ENCODE measurements around the gene CACNA1C. TPM values are rescaled to one million over a fixed set of nuclear protein-coding genes. Genes with fewer than 3 reads are reported as not detected.

The CACNA1C gene
- total RNA-seq, 4 donors from 2014 or later = 44.1 to 104 (median 49.4) TPM

DNA sequence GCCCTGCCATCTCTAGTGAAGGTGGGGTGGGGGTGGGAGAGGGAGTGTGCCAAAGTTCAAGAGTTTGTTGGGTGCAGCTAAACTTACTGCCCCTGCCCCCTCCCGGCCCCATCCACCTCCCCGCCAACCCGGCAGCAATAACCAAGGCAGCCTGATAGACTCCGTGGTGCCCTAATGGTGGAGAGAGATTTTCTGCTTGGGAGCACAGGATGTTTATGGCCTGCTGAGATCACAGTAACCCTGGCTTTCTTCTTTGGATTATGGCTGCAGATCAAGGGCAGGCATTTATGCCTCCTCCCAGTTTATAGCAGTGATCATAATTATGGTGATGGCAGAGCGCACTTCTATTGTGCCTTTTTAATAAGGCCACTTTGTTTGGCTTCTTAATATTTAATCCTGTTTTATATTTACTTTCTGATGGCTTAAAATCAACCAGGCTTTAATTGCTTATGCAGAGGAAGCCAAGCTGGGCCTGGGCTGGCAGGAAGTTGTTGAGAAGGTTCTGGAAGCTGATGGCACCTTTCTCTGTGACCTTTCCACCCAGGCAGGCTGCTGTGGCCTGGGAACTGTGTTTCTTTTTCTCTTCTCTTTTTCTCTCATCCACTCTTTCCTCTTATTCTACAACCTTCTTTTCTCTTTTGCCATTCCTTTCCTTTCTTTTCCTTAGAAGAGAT lies 485.2 kb downstream of the CACNA1C start:
- no peak for DNase-seq (ENCODE audit: extremely low spot score)

DNA sequence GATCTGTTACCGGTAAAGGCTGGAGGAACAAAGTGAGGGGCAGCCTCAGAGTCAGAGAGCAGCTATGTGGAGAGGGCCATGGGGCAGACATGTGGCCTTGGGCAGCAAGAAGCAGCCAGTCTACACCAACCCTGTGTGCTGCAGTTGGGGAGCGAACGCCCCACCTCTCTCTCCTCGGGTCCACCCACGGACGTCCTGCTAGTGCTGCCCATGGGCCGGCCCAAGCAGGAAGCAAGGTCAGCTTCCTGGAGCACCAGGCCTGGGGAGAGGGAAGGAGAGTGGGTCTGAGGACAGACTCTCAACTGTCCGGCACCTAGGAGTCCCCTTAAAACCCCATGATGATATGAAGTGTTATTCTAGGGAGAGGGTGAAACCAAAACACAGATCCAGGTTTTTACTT lies 487.2 kb downstream of the CACNA1C start:
- H3K36me3 ChIP-seq = peaks cover 0 to 37% (median 25%) of the 10 kb centered on the region in 4 donors
- H3K9me3 ChIP-seq = no peaks in the 10 kb centered on the region
- no peak for TF ChIP-seq POLR2A (IDR thresholded peaks at IDR 0.05; ENCODE audit: low read depth)
- TF ChIP-seq CTCF (IDR thresholded peaks at IDR 0.05) = no peak
- no peak for TF ChIP-seq POLR2AphosphoS5 (IDR thresholded peaks at IDR 0.05)
- TF ChIP-seq EP300 (IDR thresholded peaks at IDR 0.05) = no peak
- no peaks in the 10 kb centered on the region for H3K27me3 ChIP-seq
- no peak overlapping the region for H3K4me3 ChIP-seq
- intact Hi-C loops (cut with DNase I) = no loop called here
- peak overlapping the region in 2 of 4 donors; percentile 21 to 27 for H3K27ac ChIP-seq (replicated peaks in 1 of 4)
- DNase-seq (ENCODE audit: extremely low spot score) = no peak
- peaks cover 0 to 25% (median 4%) of the 10 kb centered on the region in 4 donors for H3K4me1 ChIP-seq
- 87% methylated on average over 3 of the region's 8 CpGs for WGBS

More for the DNA sequence above, 485.2 kb downstream of the CACNA1C start:
- no peaks in the 10 kb centered on the region for H3K9me3 ChIP-seq
- peaks cover 0 to 43% (median 30%) of the 10 kb centered on the region in 4 donors for H3K36me3 ChIP-seq
- no peaks in the 10 kb centered on the region for H3K27me3 ChIP-seq
- no peak for TF ChIP-seq EP300 (IDR thresholded peaks at IDR 0.05)
- no peak for TF ChIP-seq POLR2AphosphoS5 (IDR thresholded peaks at IDR 0.05)
- TF ChIP-seq POLR2A (IDR thresholded peaks at IDR 0.05; ENCODE audit: low read depth) = no peak
- TF ChIP-seq CTCF (IDR thresholded peaks at IDR 0.05) = no peak
- no peak overlapping the region for H3K4me3 ChIP-seq
- WGBS = 90% methylated on average over 5 of the region's 5 CpGs
- intact Hi-C loops (cut with DNase I) = no loop called here
- no peak overlapping the region for H3K27ac ChIP-seq (replicated peaks in 1 of 4)
- H3K4me1 ChIP-seq = peaks cover 0 to 25% (median 4%) of the 10 kb centered on the region in 4 donors

DNA sequence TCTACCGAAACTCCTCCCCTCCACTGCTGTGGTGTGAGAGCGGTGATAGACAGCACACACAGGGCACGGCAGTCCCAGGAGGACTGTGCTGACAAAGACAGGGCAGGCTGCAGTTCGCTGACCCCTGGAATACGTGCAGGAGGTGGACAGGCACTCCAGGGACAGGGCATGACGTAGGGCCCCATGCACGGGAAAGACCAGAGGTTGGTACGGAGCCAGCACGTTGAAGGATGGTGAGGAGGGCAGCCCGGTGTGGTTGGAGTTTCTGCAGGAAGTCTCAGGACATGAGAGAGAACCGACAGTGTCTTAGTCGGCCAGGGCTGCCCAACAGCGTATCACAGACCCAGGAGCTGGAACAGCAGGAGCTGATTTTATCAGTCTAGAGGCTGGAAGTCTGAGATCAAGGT lies 487.8 kb downstream of the CACNA1C start:
- Histone ChIP-seq H3K4me1 (peaks cover 0 to 25% (median 4%) of the 10 kb centered on the region in 4 donors), H3K27ac (replicated peaks in 1 of 4) (peak overlapping the region in 2 of 4 donors; percentile 21 to 34), H3K9me3 (no peaks in the 10 kb centered on the region), H3K4me3 (no peak overlapping the region), H3K36me3 (peaks cover 0 to 39% (median 27%) of the 10 kb centered on the region in 4 donors), H3K27me3 (no peaks in the 10 kb centered on the region)
- DNase-seq (ENCODE audit: extremely low spot score) = no peak
- intact Hi-C loops (cut with DNase I) = no loop called here
- 75% methylated on average over 12 of the region's 13 CpGs for whole genome bisulfite sequencing
- TF ChIP-seq EP300 (IDR thresholded peaks at IDR 0.05) = no peak
- no peak for TF ChIP-seq POLR2AphosphoS5 (IDR thresholded peaks at IDR 0.05)
- TF ChIP-seq CTCF (IDR thresholded peaks at IDR 0.05) = no peak
- no peak for TF ChIP-seq POLR2A (IDR thresholded peaks at IDR 0.05; ENCODE audit: low read depth)

DNA sequence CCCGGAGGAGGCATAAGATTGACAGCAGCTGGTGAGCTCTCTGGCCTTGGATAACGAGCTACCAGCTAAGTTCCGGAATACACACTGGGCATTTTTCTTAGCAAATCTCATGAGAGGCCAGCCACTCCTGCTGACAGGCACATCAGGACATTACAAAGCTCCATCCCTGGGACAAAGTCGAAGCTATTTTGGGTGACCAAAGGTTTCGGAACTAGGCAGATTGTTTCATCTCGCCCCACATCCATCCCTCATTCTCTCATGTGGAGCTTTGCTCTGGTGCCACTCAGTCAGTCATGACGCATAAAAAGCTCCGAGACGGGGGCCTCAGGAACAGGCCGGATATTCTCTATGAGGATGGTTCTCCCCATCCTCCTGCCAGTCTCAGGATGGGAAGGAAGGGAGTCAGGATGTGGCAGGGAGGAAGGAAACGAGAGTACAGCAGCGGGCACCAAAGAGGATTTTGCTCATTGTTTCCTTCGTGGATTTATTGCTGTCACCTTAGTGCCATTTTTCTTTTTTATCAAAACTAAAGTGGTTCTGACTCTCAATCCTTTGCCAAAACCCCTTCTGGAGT lies 488.9 kb downstream of the CACNA1C start:
- Histone ChIP-seq H3K4me3 (no peak overlapping the region), H3K9me3 (no peaks in the 10 kb centered on the region), H3K36me3 (peaks cover 0 to 41% (median 27%) of the 10 kb centered on the region in 4 donors), H3K27me3 (no peaks in the 10 kb centered on the region), H3K27ac (replicated peaks in 1 of 4) (no peak overlapping the region), H3K4me1 (peaks cover 0 to 25% (median 4%) of the 10 kb centered on the region in 4 donors)
- no peak for TF ChIP-seq EP300 (IDR thresholded peaks at IDR 0.05)
- no peak for TF ChIP-seq POLR2A (IDR thresholded peaks at IDR 0.05; ENCODE audit: low read depth)
- no peak for DNase-seq (ENCODE audit: extremely low spot score)
- 77% methylated on average over 13 of the region's 13 CpGs for WGBS
- intact Hi-C loops (cut with DNase I) = no loop called here

GRCh38 chr12:2543801-2544200 lies 491.0 kb downstream of the CACNA1C start:
- no peak overlapping the region for H3K27ac ChIP-seq (replicated peaks in 1 of 4)
- H3K36me3 ChIP-seq = peaks cover 0 to 52% (median 25%) of the 10 kb centered on the region in 4 donors
- no peak overlapping the region for H3K4me3 ChIP-seq
- no peaks in the 10 kb centered on the region for H3K9me3 ChIP-seq
- intact Hi-C loops (cut with DNase I) = no loop called here
- 77% methylated on average over 3 of the region's 3 CpGs for WGBS
- no peak for TF ChIP-seq CTCF (IDR thresholded peaks at IDR 0.05)
- TF ChIP-seq POLR2A (IDR thresholded peaks at IDR 0.05; ENCODE audit: low read depth) = no peak
- no peak for TF ChIP-seq EP300 (IDR thresholded peaks at IDR 0.05)
- TF ChIP-seq POLR2AphosphoS5 (IDR thresholded peaks at IDR 0.05) = no peak
- H3K4me1 ChIP-seq = peaks cover 0 to 10% (median 0%) of the 10 kb centered on the region in 4 donors
- DNase-seq (ENCODE audit: extremely low spot score) = no peak
- H3K27me3 ChIP-seq = no peaks in the 10 kb centered on the region
